ENCODE measurements around the gene CDPF1.

- TF ChIP-seq, protein P1, sequence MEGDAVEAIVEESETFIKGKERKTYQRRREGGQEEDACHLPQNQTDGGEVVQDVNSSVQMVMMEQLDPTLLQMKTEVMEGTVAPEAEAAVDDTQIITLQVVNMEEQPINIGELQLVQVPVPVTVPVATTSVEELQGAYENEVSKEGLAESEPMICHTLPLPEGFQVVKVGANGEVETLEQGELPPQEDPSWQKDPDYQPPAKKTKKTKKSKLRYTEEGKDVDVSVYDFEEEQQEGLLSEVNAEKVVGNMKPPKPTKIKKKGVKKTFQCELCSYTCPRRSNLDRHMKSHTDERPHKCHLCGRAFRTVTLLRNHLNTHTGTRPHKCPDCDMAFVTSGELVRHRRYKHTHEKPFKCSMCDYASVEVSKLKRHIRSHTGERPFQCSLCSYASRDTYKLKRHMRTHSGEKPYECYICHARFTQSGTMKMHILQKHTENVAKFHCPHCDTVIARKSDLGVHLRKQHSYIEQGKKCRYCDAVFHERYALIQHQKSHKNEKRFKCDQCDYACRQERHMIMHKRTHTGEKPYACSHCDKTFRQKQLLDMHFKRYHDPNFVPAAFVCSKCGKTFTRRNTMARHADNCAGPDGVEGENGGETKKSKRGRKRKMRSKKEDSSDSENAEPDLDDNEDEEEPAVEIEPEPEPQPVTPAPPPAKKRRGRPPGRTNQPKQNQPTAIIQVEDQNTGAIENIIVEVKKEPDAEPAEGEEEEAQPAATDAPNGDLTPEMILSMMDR (IDR thresholded peaks at IDR 0.05), result no peak
- no peak for TF ChIP-seq POLR2A (IDR thresholded peaks at IDR 0.05)
Observed at GRCh38 chr22:46256358-46256958, 6.4 kb upstream of the CDPF1 start.

Measured in esophagus squamous epithelium (tissue), 4 donors.